Gastroesophageal sphincter (tissue), 3 donors: ENCODE data around the gene ZNF397.

ENCODE experiments used
- POLR2AphosphoS5 ChIP-seq: sonication (generic); formaldehyde crosslinking; IDR thresholded peaks from one replicate; pipeline ENCODE4 v1.6.1; 2017; ENCODE audit warnings: antibody characterized with exemption
- TF ChIP-seq, protein P1 (sequence below), 4 experiments: fragments of 200-600 bp in 2 of 4; fragments of 450-650 bp in 2 of 4; sonication (generic) in 1 of 4; IDR thresholded peaks; one replicate each; pipeline ENCODE4 v1.5.1; 2017 to 2019; ENCODE audit warnings: antibody characterized with exemption in 4 of 4, mild to moderate bottlenecking in 2 of 4, moderate library complexity in 2 of 4

DNA sequence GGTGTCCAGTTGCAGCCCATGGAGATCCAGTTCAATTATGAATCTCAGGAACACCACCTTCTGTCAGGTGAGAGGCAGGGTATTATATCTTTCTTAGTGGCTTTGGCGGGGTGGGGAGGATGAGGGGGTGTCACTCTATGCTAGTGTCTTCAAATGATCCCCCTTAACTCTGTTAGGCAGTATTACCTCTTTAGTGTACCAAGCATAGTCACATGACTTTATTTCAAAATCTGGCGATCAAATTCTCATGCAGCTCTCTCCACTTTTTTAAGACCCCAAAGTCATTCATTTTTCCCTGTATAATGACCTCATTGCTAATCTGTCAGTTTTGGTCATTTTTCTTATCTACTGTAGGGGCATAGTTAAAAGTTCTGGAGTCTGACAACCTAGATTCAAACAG, 50.3 kb downstream of the ZNF397 start:
- TF ChIP-seq, protein P1, sequence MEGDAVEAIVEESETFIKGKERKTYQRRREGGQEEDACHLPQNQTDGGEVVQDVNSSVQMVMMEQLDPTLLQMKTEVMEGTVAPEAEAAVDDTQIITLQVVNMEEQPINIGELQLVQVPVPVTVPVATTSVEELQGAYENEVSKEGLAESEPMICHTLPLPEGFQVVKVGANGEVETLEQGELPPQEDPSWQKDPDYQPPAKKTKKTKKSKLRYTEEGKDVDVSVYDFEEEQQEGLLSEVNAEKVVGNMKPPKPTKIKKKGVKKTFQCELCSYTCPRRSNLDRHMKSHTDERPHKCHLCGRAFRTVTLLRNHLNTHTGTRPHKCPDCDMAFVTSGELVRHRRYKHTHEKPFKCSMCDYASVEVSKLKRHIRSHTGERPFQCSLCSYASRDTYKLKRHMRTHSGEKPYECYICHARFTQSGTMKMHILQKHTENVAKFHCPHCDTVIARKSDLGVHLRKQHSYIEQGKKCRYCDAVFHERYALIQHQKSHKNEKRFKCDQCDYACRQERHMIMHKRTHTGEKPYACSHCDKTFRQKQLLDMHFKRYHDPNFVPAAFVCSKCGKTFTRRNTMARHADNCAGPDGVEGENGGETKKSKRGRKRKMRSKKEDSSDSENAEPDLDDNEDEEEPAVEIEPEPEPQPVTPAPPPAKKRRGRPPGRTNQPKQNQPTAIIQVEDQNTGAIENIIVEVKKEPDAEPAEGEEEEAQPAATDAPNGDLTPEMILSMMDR (IDR thresholded peaks at IDR 0.05): no peak
- no peak for TF ChIP-seq POLR2AphosphoS5
